Astrocyte of the cerebellum (primary cell): ENCODE results near the gene DACH2.

Experiments used
- DNase-seq: peaks from one replicate; pipeline ENCODE4 v3.0.0-alpha.2; 2011; ENCODE audit warnings: low read depth
- H3K4me3 ChIP-seq: 2 replicates; pipeline ENCODE4 v1.5.1; 2011; ENCODE audit warnings: mild to moderate bottlenecking, low read depth, low read length, moderate library complexity
- in situ Hi-C: cut with HindIII; loops from 2 replicates; pipeline ENCODE4 v1.10.0; 2017; ENCODE audit warnings: low sequenced_read_pairs
- TF ChIP-seq, protein P1 (sequence below): IDR thresholded peaks from 2 replicates; pipeline ENCODE4 v1.5.1; 2012; ENCODE audit warnings: low read length, low read depth, moderate library complexity, mild to moderate bottlenecking; ENCODE audit errors: missing control alignments

Gene DACH2

DNA sequence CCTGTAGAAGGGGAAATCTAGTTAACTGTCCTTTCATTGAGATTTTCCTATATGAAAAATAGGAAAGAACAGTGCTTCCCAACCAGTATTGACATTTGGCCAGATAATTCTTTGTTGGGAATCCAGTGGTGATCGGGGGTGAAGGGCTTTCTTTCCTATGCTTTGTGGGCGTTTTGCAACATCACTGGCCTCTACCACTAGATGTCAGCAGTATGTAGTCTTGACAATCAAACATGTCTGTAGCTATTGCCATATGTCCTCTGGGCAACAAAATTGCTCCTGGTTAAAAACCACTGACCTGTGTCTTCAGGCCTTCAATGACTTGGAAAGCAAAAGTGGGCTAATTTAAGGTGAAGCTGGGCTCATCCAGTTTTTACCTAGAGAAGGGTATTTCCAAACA is 658.5 kb downstream of the DACH2 start:
- no peak for DNase-seq
- TF ChIP-seq, protein P1, sequence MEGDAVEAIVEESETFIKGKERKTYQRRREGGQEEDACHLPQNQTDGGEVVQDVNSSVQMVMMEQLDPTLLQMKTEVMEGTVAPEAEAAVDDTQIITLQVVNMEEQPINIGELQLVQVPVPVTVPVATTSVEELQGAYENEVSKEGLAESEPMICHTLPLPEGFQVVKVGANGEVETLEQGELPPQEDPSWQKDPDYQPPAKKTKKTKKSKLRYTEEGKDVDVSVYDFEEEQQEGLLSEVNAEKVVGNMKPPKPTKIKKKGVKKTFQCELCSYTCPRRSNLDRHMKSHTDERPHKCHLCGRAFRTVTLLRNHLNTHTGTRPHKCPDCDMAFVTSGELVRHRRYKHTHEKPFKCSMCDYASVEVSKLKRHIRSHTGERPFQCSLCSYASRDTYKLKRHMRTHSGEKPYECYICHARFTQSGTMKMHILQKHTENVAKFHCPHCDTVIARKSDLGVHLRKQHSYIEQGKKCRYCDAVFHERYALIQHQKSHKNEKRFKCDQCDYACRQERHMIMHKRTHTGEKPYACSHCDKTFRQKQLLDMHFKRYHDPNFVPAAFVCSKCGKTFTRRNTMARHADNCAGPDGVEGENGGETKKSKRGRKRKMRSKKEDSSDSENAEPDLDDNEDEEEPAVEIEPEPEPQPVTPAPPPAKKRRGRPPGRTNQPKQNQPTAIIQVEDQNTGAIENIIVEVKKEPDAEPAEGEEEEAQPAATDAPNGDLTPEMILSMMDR, result peak; percentile 36
- in situ Hi-C loops, result no loop called here
- no peak overlapping the region for H3K4me3 ChIP-seq

DNA sequence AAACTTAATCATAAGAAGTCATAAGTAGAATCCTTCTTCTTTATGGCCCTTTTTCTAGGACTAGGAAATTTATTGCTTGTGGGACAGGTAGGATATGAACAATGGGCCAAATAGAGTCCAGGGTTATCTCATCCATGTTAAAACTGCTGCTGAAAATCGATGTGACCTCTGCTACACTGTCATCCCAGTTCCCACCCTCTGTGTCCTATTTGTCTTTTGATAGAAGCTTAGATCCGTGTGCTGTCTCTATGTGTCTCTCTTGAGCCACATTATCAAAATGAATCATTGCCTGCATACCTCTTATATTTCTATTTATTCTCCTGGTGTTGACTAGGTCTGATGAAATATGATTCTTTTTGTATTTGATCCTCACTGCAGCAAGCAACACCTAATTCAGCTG is 661.4 kb downstream of the DACH2 start:
- H3K4me3 ChIP-seq, result no peak overlapping the region
- in situ Hi-C loops, result no loop called here
- DNase-seq, result no peak
- TF ChIP-seq, protein P1, result no peak

DNA sequence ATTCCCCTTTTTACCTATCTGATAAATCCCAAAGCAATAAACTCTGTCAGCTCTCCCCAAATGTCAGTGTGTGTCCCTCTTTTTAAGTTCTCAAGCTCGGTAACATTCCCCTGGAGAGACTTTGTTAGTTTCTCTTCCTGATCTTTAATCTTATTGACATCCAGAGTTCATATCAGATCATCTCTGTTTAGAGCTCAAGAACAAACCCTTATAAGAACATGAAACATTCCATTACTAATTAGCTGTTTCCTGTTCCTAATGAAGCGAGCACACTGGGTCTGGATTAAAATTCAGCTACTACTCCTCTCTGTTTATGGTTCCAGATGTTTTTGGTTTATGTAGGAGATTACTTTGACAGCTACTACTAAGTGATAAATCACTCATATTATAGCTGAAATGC is 681.5 kb downstream of the DACH2 start:
- TF ChIP-seq, protein P1, result no peak
- in situ Hi-C loops, result no loop called here
- H3K4me3 ChIP-seq, result no peak overlapping the region
- no peak for DNase-seq

DNA sequence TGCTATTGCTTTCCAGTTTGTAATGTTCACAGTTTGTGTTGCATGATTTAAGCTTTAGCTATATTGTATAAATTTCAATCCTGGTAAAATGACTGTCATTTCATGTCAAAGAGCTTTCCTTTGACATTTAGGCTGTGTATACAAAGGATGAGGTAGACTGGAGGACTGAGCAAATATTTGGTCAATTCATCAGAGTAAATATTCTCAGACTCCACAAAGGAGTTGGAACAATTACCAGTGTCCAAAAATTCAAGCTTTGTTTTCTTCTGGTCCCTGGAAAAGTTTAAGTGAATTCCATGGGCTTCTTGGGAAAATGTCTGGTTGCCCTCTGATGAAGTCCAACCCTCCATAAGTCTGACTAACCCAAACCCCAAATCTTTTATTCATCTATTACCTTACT is 682.4 kb downstream of the DACH2 start:
- DNase-seq, result no peak
- no peak overlapping the region for H3K4me3 ChIP-seq
- TF ChIP-seq, protein P1, result no peak
- in situ Hi-C loops, result no loop called here

DNA sequence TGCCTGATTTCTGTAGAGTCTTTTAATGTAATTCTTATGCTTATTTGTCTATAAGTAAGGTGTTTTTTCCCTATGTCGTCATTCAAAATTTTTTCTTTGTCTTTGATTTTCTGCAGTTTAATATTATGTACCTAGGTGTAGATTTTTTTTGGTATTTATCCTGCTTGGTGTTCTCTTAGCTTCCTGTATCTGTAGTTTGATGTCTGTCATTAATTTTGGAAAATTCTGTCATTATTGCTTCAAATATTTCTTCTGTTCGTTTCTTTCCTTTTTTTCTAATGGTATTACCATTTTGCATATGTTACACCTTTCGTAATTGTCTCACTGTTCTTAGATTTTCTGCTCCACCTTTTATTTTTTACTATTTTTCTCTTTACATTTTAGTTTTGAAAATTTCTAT is 696.9 kb downstream of the DACH2 start:
- H3K4me3 ChIP-seq, result no peak overlapping the region
- in situ Hi-C loops, result no loop called here
- DNase-seq, result no peak
- TF ChIP-seq, protein P1, result no peak
